Astrocyte (in vitro differentiated cells and primary cell): ENCODE measurements around the gene PLXDC1. TPM values are rescaled to one million over a fixed set of nuclear protein-coding genes. Genes with fewer than 3 reads are reported as not detected.

Experiments
- DNase-seq: peaks from one replicate; pipeline ENCODE4 v3.0.0-alpha.2; 2010; ENCODE audit warnings: low read depth
- FAIRE-seq: peaks from 2 replicates; lab custom pipeline; 2011; peaks lifted over from hg19 to GRCh38; lab: Jason Lieb, UNC
- H2AFZ ChIP-seq: 2 replicates; pipeline ENCODE4 v1.6.0; 2012; ENCODE audit warnings: low read depth, low read length, inconsistent platforms
- H3K27ac ChIP-seq: 2 replicates; pipeline ENCODE4 v1.5.1; 2011; ENCODE audit warnings: low read depth, low read length, inconsistent platforms
- H3K27me3 ChIP-seq: 2 replicates; pipeline ENCODE4 v1.6.0; 2011; ENCODE audit warnings: low read length, inconsistent platforms; ENCODE audit not compliant: insufficient read depth
- H3K36me3 ChIP-seq: 2 replicates; pipeline ENCODE4 v1.5.1; 2011; ENCODE audit warnings: low read length, inconsistent platforms; ENCODE audit not compliant: insufficient read depth
- H3K4me1 ChIP-seq: 2 replicates; pipeline ENCODE4 v1.5.1; 2011; ENCODE audit warnings: low read length, inconsistent platforms; ENCODE audit not compliant: insufficient read depth
- H3K4me2 ChIP-seq: 2 replicates; pipeline ENCODE4 v1.6.0; 2012; ENCODE audit warnings: low read length, inconsistent platforms
- H3K4me3 ChIP-seq: 2 replicates; pipeline ENCODE4 v1.5.1; 2011; ENCODE audit warnings: low read depth, mild to moderate bottlenecking, low read length, inconsistent platforms; ENCODE audit not compliant: insufficient read depth
- H3K79me2 ChIP-seq: 2 replicates; pipeline ENCODE4 v1.6.0; 2012; ENCODE audit warnings: mild to moderate bottlenecking, low read length, inconsistent platforms; ENCODE audit not compliant: insufficient read depth
- H3K9ac ChIP-seq: 2 replicates; pipeline ENCODE4 v1.6.0; 2012; ENCODE audit warnings: mild to moderate bottlenecking, low read length, inconsistent platforms
- H3K9me3 ChIP-seq: 2 replicates; pipeline ENCODE4 v1.5.1; 2012; ENCODE audit warnings: low read depth, mild to moderate bottlenecking, low read length, inconsistent platforms; ENCODE audit not compliant: insufficient read depth
- H4K20me1 ChIP-seq: 2 replicates; pipeline ENCODE4 v1.6.0; 2012; ENCODE audit warnings: low read length, inconsistent platforms; ENCODE audit not compliant: insufficient read depth
- H3K27ac Mint-ChIP-seq: one replicate; pipeline ENCODE4 v1.8.0; 2021; ENCODE audit warnings: mild to moderate bottlenecking, mixed read lengths; ENCODE audit not compliant: unreplicated experiment
- H3K27me3 Mint-ChIP-seq: one replicate; pipeline ENCODE4 v1.8.0; 2021; ENCODE audit warnings: low read depth, mixed read lengths; ENCODE audit not compliant: unreplicated experiment
- H3K36me3 Mint-ChIP-seq: one replicate; pipeline ENCODE4 v1.8.0; 2021; ENCODE audit warnings: low read depth, mixed read lengths; ENCODE audit not compliant: unreplicated experiment
- H3K4me1 Mint-ChIP-seq: one replicate; pipeline ENCODE4 v1.8.0; 2021; ENCODE audit warnings: low read depth, mixed read lengths; ENCODE audit not compliant: unreplicated experiment
- H3K4me3 Mint-ChIP-seq: one replicate; pipeline ENCODE4 v1.8.0; 2021; ENCODE audit warnings: mild to moderate bottlenecking, moderate library complexity, mixed read lengths; ENCODE audit not compliant: unreplicated experiment
- H3K9me3 Mint-ChIP-seq: one replicate; pipeline ENCODE4 v1.8.0; 2021; ENCODE audit warnings: mild to moderate bottlenecking, mixed read lengths; ENCODE audit not compliant: unreplicated experiment
- EZH2 ChIP-seq: IDR thresholded peaks from 2 replicates; pipeline ENCODE4 v1.6.1; 2012; ENCODE audit warnings: mild to moderate bottlenecking, low read length, inconsistent platforms; ENCODE audit not compliant: insufficient read depth
- total RNA-seq: library from RNA; stranded (reverse); gene quantifications from 2 replicates; pipeline ENCODE4 v1.2.1, GENCODE V29; 2021
- TF ChIP-seq, protein P1 (sequence below): IDR thresholded peaks from 2 replicates; pipeline ENCODE4 v1.5.1; 2011; ENCODE audit warnings: low read depth, mild to moderate bottlenecking, inconsistent platforms, low read length, moderate library complexity; ENCODE audit not compliant: insufficient read depth

Gene PLXDC1
- total RNA-seq, 1 donor from 2014 or later, result 8.9 TPM

DNA sequence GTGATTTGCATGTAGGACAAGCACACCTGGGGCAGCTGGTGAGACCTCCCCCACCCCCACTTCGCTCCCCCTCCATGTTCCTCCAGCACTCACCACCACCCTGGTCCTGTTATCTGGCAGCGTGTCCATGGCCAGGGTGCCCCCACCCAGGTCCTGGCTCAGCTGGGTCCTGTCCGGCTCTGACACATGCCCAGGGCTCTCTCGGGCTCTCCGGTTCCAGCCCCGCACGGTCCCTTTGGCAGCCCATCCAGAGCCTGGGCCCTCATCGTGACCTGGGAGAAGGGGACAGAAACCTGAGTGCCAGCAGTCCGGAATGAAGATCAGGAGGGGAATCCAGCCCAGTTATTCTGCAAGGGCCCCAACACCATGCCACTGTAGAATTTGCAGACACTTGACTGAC, 11.9 kb downstream of the PLXDC1 start:
- Histone ChIP-seq H3K27me3 (no peaks in the 10 kb centered on the region), H4K20me1 (no peaks in the 10 kb centered on the region), H3K4me2 (peak overlapping the region; percentile 80), H3K36me3 (no peaks in the 10 kb centered on the region), H3K9ac (peak overlapping the region; percentile 2), H2AFZ (no peak overlapping the region), H3K4me1 (peaks cover 29% of the 10 kb centered on the region), H3K79me2 (no peaks in the 10 kb centered on the region), H3K9me3 (no peaks in the 10 kb centered on the region), H3K4me3 (no peak overlapping the region), H3K27ac (peak overlapping the region; percentile 15)
- peak overlapping the region; percentile 94 for H3K27ac Mint-ChIP-seq
- DNase-seq (no peak), FAIRE-seq (no peak)
- H3K36me3 Mint-ChIP-seq, result peaks cover 5% of the 10 kb centered on the region
- no peak for TF ChIP-seq EZH2
- TF ChIP-seq, protein P1, sequence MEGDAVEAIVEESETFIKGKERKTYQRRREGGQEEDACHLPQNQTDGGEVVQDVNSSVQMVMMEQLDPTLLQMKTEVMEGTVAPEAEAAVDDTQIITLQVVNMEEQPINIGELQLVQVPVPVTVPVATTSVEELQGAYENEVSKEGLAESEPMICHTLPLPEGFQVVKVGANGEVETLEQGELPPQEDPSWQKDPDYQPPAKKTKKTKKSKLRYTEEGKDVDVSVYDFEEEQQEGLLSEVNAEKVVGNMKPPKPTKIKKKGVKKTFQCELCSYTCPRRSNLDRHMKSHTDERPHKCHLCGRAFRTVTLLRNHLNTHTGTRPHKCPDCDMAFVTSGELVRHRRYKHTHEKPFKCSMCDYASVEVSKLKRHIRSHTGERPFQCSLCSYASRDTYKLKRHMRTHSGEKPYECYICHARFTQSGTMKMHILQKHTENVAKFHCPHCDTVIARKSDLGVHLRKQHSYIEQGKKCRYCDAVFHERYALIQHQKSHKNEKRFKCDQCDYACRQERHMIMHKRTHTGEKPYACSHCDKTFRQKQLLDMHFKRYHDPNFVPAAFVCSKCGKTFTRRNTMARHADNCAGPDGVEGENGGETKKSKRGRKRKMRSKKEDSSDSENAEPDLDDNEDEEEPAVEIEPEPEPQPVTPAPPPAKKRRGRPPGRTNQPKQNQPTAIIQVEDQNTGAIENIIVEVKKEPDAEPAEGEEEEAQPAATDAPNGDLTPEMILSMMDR, result no peak
- no peak overlapping the region for H3K4me3 Mint-ChIP-seq
- H3K9me3 Mint-ChIP-seq, result peaks cover 2% of the 10 kb centered on the region
- H3K4me1 Mint-ChIP-seq, result peaks cover 20% of the 10 kb centered on the region
- peaks cover 2% of the 10 kb centered on the region for H3K27me3 Mint-ChIP-seq

DNA sequence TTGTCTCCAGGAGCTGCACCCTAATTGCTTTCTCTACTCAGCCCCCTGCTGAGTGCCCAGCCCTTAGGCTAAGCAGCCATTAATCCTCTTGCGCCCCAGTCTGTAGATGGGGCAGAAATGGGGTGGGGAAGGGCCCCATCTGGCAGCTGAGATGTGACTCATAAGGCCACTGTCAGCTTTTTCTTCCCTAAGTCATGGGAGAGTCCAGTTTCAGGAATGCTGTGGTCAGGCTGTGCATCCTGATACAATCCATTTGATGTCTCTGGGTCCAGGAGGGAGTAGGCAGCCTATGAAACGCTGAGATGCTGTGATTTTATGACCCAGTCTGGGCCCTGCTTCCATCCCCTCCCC, 12.3 kb downstream of the PLXDC1 start:
- H3K27ac Mint-ChIP-seq, result peak overlapping the region; percentile 94
- FAIRE-seq, result peak; percentile 96

More for the DNA sequence above, 12.3 kb downstream of the PLXDC1 start:
- peak overlapping the region; percentile 78 for H3K27ac ChIP-seq
- H3K36me3 Mint-ChIP-seq, result peaks cover 5% of the 10 kb centered on the region
- H2AFZ ChIP-seq, result peak overlapping the region; percentile 62
- H3K9me3 ChIP-seq, result no peaks in the 10 kb centered on the region
- TF ChIP-seq, protein P1, result no peak
- TF ChIP-seq EZH2, result no peak
- no peaks in the 10 kb centered on the region for H3K27me3 ChIP-seq
- H3K4me1 ChIP-seq, result peaks cover 25% of the 10 kb centered on the region
- H4K20me1 ChIP-seq, result no peaks in the 10 kb centered on the region
- peaks cover 2% of the 10 kb centered on the region for H3K9me3 Mint-ChIP-seq
- DNase-seq, result peak; percentile 91
- H3K79me2 ChIP-seq, result no peaks in the 10 kb centered on the region
- H3K4me3 Mint-ChIP-seq, result peak overlapping the region; percentile 11
- no peaks in the 10 kb centered on the region for H3K36me3 ChIP-seq
- no peaks in the 10 kb centered on the region for H3K27me3 Mint-ChIP-seq
- H3K4me2 ChIP-seq, result peak overlapping the region; percentile 80
- peak overlapping the region; percentile 44 for H3K9ac ChIP-seq
- H3K4me3 ChIP-seq, result no peak overlapping the region
- peaks cover 20% of the 10 kb centered on the region for H3K4me1 Mint-ChIP-seq
